Gastrocnemius medialis (tissue), 4 donors: Measurements from ENCODE around the gene NTRK3. TPM values are rescaled to one million over a fixed set of nuclear protein-coding genes. Genes with fewer than 3 reads are reported as not detected.

Experiments used
- ATAC-seq, 2 donors: fragments of 150-250 bp; one replicate each; pipeline ENCODE4 v1.9.1; 2016
- DNase-seq, 2 donors: peaks; one replicate each; pipeline ENCODE4 v3.0.0-alpha.2; 2019
- H3K27ac ChIP-seq, 4 donors: fragments of 200-600 bp; sonication (generic); 1 replicate in 1 of 4; 2 replicates in 3 of 4; pipeline ENCODE4 v1.5.1; 2016 to 2018; ENCODE audit warnings: mild to moderate bottlenecking in 2 of 4, moderate library complexity in 1 of 4
- H3K27me3 ChIP-seq, 3 donors: fragments of 200-600 bp; sonication (generic) in 2 of 3; 1 replicate in 1 of 3; 2 replicates in 2 of 3; pipeline versions ENCODE4 v1.5.1 to v1.6.0; 2016 to 2019; ENCODE audit warnings: mild to moderate bottlenecking in 1 of 3, moderate library complexity in 1 of 3
- H3K36me3 ChIP-seq, 2 donors: fragments of 200-600 bp; sonication (generic) in 1 of 2; one replicate each; pipeline ENCODE4 v1.5.1; 2017 to 2018
- H3K4me1 ChIP-seq, 2 donors: fragments of 200-600 bp; sonication (generic) in 1 of 2; one replicate each; pipeline ENCODE4 v1.5.1; 2016 to 2017; ENCODE audit warnings: mild to moderate bottlenecking in 2 of 2
- H3K4me3 ChIP-seq, 4 donors: fragments of 200-600 bp; sonication (generic) in 3 of 4; 1 replicate in 1 of 4; 2 replicates in 3 of 4; pipeline ENCODE4 v1.5.1; 2016 to 2019; ENCODE audit warnings: mild to moderate bottlenecking in 2 of 4
- H3K9me3 ChIP-seq, 3 donors: fragments of 200-600 bp; sonication (generic) in 2 of 3; 1 replicate in 1 of 3; 2 replicates in 2 of 3; pipeline ENCODE4 v1.5.1; 2016 to 2019
- CTCF ChIP-seq, 5 experiments: fragments of 450-650 bp in 3 of 5; fragments of 200-600 bp in 2 of 5; sonication (generic) in 2 of 5; IDR thresholded peaks in 4 of 5; conservative IDR thresholded peaks in 1 of 5; 1 replicate in 4 of 5; 2 replicates in 1 of 5; pipeline ENCODE4 v1.5.1; 2016 to 2019; ENCODE audit warnings: antibody characterized with exemption in 5 of 5, mild to moderate bottlenecking in 3 of 5, moderate library complexity in 3 of 5
- POLR2A ChIP-seq, 2 donors: fragments of 450-650 bp; IDR thresholded peaks; one replicate each; pipeline ENCODE4 v1.6.1; 2017; ENCODE audit warnings: antibody characterized with exemption in 2 of 2, mild to moderate bottlenecking in 2 of 2, moderate library complexity in 2 of 2
- in situ Hi-C, 4 donors: fragments of 200-750 bp; cut with MboI; loops; one replicate each; pipeline versions ENCODE4 v1.15.0 to v1.8.0; 2017; ENCODE audit warnings: low sequenced_read_pairs in 4 of 4
- intact Hi-C: fragments of 100-400 bp; cut with DNase I; formaldehyde crosslinking; loops from one replicate; pipeline ENCODE4 v1.15.1; 2023; ENCODE audit warnings: low total_unique reads
- total RNA-seq, 4 donors: library from RNA; depleted of rRNA; stranded (reverse); fragments of >200 nt; gene quantifications; one replicate each; pipeline versions ENCODE4 v1.1.0 to v1.2.3, GENCODE V29; 2016

Gene NTRK3
- total RNA-seq, 4 donors from 2014 or later = 0.61 to 2.7 (median 0.77) TPM

DNA sequence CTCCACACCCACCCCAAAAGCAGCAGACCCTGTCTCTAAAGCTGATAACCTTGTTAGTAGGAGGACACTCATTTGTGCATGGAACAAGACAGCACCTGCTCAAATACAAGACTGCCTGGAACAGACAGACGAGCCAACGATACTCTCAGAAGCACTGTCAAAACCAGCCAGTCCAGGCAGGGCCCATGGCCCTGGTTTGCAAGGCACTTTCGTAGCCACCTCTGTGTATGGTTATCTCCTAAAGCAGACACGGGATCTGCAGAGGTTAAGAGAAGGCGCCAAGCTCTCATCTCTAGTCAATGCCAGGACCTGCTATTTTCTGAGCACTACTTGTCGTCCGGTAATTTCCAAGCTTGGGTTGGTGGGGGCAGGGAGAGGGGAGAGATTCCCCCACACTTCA, 10.5 kb downstream of the NTRK3 start:
- Histone ChIP-seq H3K9me3 (no peaks in the 10 kb centered on the region), H3K4me1 (peaks cover 4 to 6% of the 10 kb centered on the region in 2 donors), H3K4me3 (no peak overlapping the region), H3K27ac (no peak overlapping the region), H3K36me3 (no peaks in the 10 kb centered on the region), H3K27me3 (no peaks in the 10 kb centered on the region)
- intact Hi-C loops (loop anchor here (2.0 to 10.0 kb wide), 4 partner anchors 81 to 1621 kb away; no protein-coding TSS in a partner anchor), in situ Hi-C loops (loop anchor here in 1 of 4 donors (25.0 kb wide), 2 partner anchors 434 to 584 kb away; no protein-coding TSS in a partner anchor)
- DNase-seq (no peak), ATAC-seq (no peak)
- TF ChIP-seq POLR2A (IDR thresholded peaks at IDR 0.05) = no peak
- TF ChIP-seq CTCF (IDR thresholded peaks at IDR 0.05 in 4 of 5, conservative IDR thresholded peaks at IDR 0.05 in 1 of 5) = no peak

- no peak overlapping the region for H3K27ac ChIP-seq
- no peak for TF ChIP-seq POLR2A (IDR thresholded peaks at IDR 0.05)
- peak in 4 of 5 experiments; percentile 18 to 45 (median 34) for TF ChIP-seq CTCF (IDR thresholded peaks at IDR 0.05 in 4 of 5, conservative IDR thresholded peaks at IDR 0.05 in 1 of 5)
- in situ Hi-C loops (loop anchor here in 1 of 4 donors (25.0 kb wide), 2 partner anchors 432 to 582 kb away; no protein-coding TSS in a partner anchor), intact Hi-C loops (loop anchor here (10.0 kb wide), 2 partner anchors 569 to 1329 kb away; no protein-coding TSS in a partner anchor)
- DNase-seq = no peak
- no peaks in the 10 kb centered on the region for H3K36me3 ChIP-seq
- ATAC-seq = no peak
- no peak overlapping the region for H3K4me3 ChIP-seq
- H3K4me1 ChIP-seq = peaks cover 4 to 6% of the 10 kb centered on the region in 2 donors
- H3K9me3 ChIP-seq = no peaks in the 10 kb centered on the region
- H3K27me3 ChIP-seq = no peaks in the 10 kb centered on the region
These were observed 12.4 kb downstream of the NTRK3 start for GRCh38 chr15:88243895-88244787.

DNA sequence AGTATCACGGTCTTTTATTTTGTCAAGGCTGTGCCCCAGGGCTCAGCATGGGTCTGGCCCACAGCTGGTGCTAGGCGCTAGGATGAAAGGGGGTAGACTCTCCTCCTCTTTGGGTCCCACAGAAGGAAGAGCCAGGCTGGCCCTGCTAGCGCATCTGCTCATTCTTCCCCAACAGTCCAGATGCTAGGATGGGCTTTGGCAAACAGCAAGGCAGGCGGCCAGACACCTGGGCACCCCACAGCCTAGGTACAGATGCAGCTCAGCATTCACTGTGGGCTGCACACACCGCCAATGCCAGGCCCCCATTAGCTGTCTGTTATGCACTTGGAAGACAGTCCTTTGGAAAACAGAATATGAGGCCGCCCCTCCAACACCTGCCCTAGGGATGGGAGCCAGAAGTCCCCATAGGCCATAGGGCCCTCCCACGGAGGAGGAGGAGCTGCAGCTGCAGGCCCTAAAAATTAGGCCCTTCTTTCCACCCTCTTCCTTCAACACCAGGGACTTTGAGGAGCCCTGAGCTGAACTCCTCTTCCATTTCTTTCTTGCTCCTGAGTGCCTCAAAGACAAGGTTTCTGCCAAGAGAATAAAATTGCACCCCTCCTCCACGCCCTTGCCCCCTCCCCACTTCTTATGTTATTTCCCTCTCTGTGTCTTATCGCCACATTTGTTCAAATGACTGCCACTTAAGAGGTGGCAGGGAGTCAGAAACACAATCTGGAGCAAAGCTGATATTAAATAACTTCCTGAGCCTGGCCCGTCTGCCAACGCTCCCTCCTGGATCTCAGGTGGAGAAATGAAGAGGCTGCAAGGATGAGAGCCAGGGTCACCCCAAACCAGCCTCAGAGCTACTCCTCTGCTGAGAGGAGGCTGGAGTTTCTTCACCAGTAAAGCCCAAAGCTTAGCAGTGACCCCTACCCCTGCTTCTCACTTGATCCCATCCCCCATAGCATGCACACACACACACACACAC, 13.7 kb downstream of the NTRK3 start:
- H3K27me3 ChIP-seq = no peaks in the 10 kb centered on the region
- TF ChIP-seq POLR2A (IDR thresholded peaks at IDR 0.05) = no peak
- no peak for TF ChIP-seq CTCF (IDR thresholded peaks at IDR 0.05 in 4 of 5, conservative IDR thresholded peaks at IDR 0.05 in 1 of 5)
- H3K27ac ChIP-seq = no peak overlapping the region
- no peak overlapping the region for H3K4me3 ChIP-seq
- intact Hi-C loops = loop anchor here (10.0 kb wide), 2 partner anchors 568 to 1328 kb away; no protein-coding TSS in a partner anchor
- H3K36me3 ChIP-seq = no peaks in the 10 kb centered on the region
- peaks cover 4 to 6% of the 10 kb centered on the region in 2 donors for H3K4me1 ChIP-seq
- DNase-seq = no peak
- in situ Hi-C loops = loop anchor here in 1 of 4 donors (25.0 kb wide), 2 partner anchors 431 to 581 kb away; no protein-coding TSS in a partner anchor
- ATAC-seq = no peak
- no peaks in the 10 kb centered on the region for H3K9me3 ChIP-seq

DNA sequence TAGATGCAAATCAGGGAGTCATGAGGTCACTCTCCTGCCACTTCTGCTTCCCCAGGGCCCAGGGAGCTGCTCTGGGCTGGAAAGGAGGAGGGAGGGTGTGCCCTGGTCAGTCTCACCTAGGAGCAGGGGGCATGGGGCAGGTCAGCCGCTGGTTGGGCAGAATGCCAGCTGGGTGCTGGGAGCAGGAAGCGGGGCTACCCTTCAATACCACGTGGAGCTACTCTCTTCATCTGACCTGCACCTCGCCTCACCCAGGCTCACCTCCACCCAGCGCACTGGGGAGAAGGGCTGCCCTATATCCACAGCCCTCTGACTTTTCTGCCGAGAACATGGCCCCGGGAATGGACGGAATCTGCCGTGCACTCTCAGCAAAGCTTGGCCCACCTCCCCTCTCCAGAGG, 15.1 kb downstream of the NTRK3 start:
- Histone ChIP-seq H3K9me3 (no peaks in the 10 kb centered on the region), H3K27ac (no peak overlapping the region), H3K4me3 (no peak overlapping the region), H3K4me1 (peaks cover 0 to under 1% of the 10 kb centered on the region in 2 donors), H3K27me3 (no peaks in the 10 kb centered on the region), H3K36me3 (no peaks in the 10 kb centered on the region)
- intact Hi-C loops = loop anchor here (10.0 kb wide), 2 partner anchors 567 to 1327 kb away; no protein-coding TSS in a partner anchor
- TF ChIP-seq POLR2A (IDR thresholded peaks at IDR 0.05) (no peak), CTCF (IDR thresholded peaks at IDR 0.05 in 4 of 5, conservative IDR thresholded peaks at IDR 0.05 in 1 of 5) (no peak)
- in situ Hi-C loops = loop anchor here in 1 of 4 donors (25.0 kb wide), 2 partner anchors 429 to 579 kb away; no protein-coding TSS in a partner anchor
- ATAC-seq (no peak), DNase-seq (no peak)
